Neural crest cell (in vitro differentiated cells): ENCODE data around the gene ARHGEF19. TPM values are rescaled to one million over a fixed set of nuclear protein-coding genes. Genes with fewer than 3 reads are reported as not detected.
"Not testable (repeated sequence)": the region's sequence is repeated elsewhere in the genome, so short reads cannot be mapped to it uniquely, and the experiment has no call there.

Source experiments
- DNase-seq: peaks from one replicate; pipeline ENCODE4 v3.0.0; 2021; ENCODE audit warnings: low read depth, mixed read lengths, low spot score
- H3K27ac Mint-ChIP-seq: one replicate; pipeline ENCODE4 v1.8.0; 2021; ENCODE audit warnings: mild to moderate bottlenecking, mixed read lengths; ENCODE audit not compliant: unreplicated experiment
- H3K27me3 Mint-ChIP-seq: 2 replicates; pipeline ENCODE4 v1.8.0; 2021; ENCODE audit warnings: low read depth, mild to moderate bottlenecking, mixed read lengths
- H3K36me3 Mint-ChIP-seq: 2 replicates; pipeline ENCODE4 v1.8.0; 2021; ENCODE audit warnings: low read depth, mild to moderate bottlenecking, mixed read lengths
- H3K4me1 Mint-ChIP-seq: 2 replicates; pipeline ENCODE4 v1.8.0; 2021; ENCODE audit warnings: mixed read lengths
- H3K4me3 Mint-ChIP-seq: one replicate; pipeline ENCODE4 v1.8.0; 2021; ENCODE audit warnings: mild to moderate bottlenecking, mixed read lengths
- H3K9me3 Mint-ChIP-seq: 2 replicates; pipeline ENCODE4 v1.8.0; 2021; ENCODE audit warnings: mixed read lengths
- total RNA-seq: library from RNA; stranded (reverse); gene quantifications from 2 replicates; pipeline ENCODE4 v1.2.1, GENCODE V29; 2021
- TF ChIP-seq, protein P1 (sequence below): fragments of 200-600 bp; sonication (generic); conservative IDR thresholded peaks from 2 replicates; pipeline ENCODE4 v1.5.0; 2021; ENCODE audit warnings: antibody characterized with exemption, mild to moderate bottlenecking

Gene ARHGEF19
- total RNA-seq, 1 donor from 2014 or later = 9.0 TPM

- no peaks in the 10 kb centered on the region for H3K36me3 Mint-ChIP-seq
- peak overlapping the region; percentile 85 for H3K4me3 Mint-ChIP-seq
- DNase-seq = peak; percentile 84
- no peaks in the 10 kb centered on the region for H3K9me3 Mint-ChIP-seq
- TF ChIP-seq, protein P1, sequence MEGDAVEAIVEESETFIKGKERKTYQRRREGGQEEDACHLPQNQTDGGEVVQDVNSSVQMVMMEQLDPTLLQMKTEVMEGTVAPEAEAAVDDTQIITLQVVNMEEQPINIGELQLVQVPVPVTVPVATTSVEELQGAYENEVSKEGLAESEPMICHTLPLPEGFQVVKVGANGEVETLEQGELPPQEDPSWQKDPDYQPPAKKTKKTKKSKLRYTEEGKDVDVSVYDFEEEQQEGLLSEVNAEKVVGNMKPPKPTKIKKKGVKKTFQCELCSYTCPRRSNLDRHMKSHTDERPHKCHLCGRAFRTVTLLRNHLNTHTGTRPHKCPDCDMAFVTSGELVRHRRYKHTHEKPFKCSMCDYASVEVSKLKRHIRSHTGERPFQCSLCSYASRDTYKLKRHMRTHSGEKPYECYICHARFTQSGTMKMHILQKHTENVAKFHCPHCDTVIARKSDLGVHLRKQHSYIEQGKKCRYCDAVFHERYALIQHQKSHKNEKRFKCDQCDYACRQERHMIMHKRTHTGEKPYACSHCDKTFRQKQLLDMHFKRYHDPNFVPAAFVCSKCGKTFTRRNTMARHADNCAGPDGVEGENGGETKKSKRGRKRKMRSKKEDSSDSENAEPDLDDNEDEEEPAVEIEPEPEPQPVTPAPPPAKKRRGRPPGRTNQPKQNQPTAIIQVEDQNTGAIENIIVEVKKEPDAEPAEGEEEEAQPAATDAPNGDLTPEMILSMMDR = no peak
- no peak overlapping the region for H3K27ac Mint-ChIP-seq
- peaks cover 48% of the 10 kb centered on the region for H3K27me3 Mint-ChIP-seq
- peaks cover 16% of the 10 kb centered on the region for H3K4me1 Mint-ChIP-seq
Observed at GRCh38 chr1:16215882-16216753, 3.7 kb upstream of the ARHGEF19 start.

GRCh38 chr1:16215240-16215639, 2.8 kb upstream of the ARHGEF19 start:
- not testable (repeated sequence) for DNase-seq, H3K36me3 Mint-ChIP-seq, H3K27ac Mint-ChIP-seq, H3K4me3 Mint-ChIP-seq, H3K9me3 Mint-ChIP-seq
- H3K27me3 Mint-ChIP-seq = peaks cover 45% of the 10 kb centered on the region
- peaks cover 21% of the 10 kb centered on the region for H3K4me1 Mint-ChIP-seq

- Mint-ChIP-seq H3K4me1 (peaks cover 31% of the 10 kb centered on the region), H3K27me3 (peaks cover 34% of the 10 kb centered on the region)
- DNase-seq, H3K27ac Mint-ChIP-seq, H3K4me3 Mint-ChIP-seq, H3K36me3 Mint-ChIP-seq, H3K9me3 Mint-ChIP-seq: not testable (repeated sequence)
Observed at GRCh38 chr1:16213544-16213943, 1.1 kb upstream of the ARHGEF19 start.

GRCh38 chr1:16213013-16213412, 561 bp upstream of the ARHGEF19 start:
- DNase-seq = no peak
- no peak overlapping the region for H3K4me3 Mint-ChIP-seq
- H3K27ac Mint-ChIP-seq = no peak overlapping the region
- H3K4me1 Mint-ChIP-seq = peaks cover 31% of the 10 kb centered on the region
- TF ChIP-seq, protein P1 = no peak
- H3K36me3 Mint-ChIP-seq = no peaks in the 10 kb centered on the region
- no peaks in the 10 kb centered on the region for H3K9me3 Mint-ChIP-seq
- peaks cover 31% of the 10 kb centered on the region for H3K27me3 Mint-ChIP-seq

DNA sequence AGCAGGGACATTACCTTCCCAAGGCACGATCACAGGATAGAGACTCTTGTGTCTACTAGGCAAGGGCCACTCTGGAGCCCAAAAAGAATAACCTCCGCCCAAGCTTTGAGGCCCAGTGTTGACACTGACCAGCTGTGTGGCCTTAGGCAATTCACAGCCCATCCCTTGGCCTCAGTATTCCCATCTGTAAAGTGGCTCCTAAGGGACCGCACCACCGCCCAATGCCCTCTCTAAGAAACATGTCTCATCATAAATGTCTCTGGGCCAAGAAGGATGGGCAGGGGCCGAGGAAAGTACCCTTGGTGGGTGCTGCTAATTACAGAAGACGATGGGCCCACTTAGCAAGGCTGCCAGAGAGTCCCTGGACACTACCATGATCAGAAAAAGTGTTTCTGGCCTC, 628 bp downstream of the ARHGEF19 start:
- no peaks in the 10 kb centered on the region for H3K9me3 Mint-ChIP-seq
- H3K4me1 Mint-ChIP-seq = peaks cover 31% of the 10 kb centered on the region
- H3K27ac Mint-ChIP-seq = no peak overlapping the region

DNA sequence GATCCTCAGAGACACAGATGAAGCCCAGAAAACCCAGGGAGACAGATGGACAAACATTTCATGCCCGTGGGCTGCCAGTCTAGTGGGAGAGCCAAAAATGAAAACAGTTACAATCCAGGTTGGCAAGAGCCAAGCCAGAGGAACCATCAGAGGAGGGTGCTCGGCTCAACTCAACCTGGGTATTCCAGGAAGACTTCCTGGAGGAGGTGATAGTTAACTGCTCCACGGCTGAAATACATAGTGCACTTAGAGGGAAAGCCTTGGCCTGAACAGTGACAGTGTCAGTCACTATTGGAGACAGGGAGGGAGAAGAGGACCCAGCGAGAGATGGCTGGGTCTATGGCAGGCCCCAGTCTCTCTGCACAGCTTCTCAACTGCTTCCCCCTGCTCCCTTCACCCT, 1.9 kb downstream of the ARHGEF19 start:
- H3K27me3 Mint-ChIP-seq = peaks cover 9% of the 10 kb centered on the region
- TF ChIP-seq, protein P1 = no peak
- no peak for DNase-seq
- no peaks in the 10 kb centered on the region for H3K9me3 Mint-ChIP-seq
- H3K27ac Mint-ChIP-seq = peak overlapping the region; percentile 3
- no peak overlapping the region for H3K4me3 Mint-ChIP-seq
- peaks cover 27% of the 10 kb centered on the region for H3K4me1 Mint-ChIP-seq
- no peaks in the 10 kb centered on the region for H3K36me3 Mint-ChIP-seq

More for the DNA sequence above, 628 bp downstream of the ARHGEF19 start:
- H3K4me3 Mint-ChIP-seq = peak overlapping the region; percentile 38
- TF ChIP-seq, protein P1 = no peak
- H3K36me3 Mint-ChIP-seq = no peaks in the 10 kb centered on the region
- H3K27me3 Mint-ChIP-seq = peaks cover 19% of the 10 kb centered on the region
- no peak for DNase-seq
